ENCODE measurements around the gene GLO1.

DNA sequence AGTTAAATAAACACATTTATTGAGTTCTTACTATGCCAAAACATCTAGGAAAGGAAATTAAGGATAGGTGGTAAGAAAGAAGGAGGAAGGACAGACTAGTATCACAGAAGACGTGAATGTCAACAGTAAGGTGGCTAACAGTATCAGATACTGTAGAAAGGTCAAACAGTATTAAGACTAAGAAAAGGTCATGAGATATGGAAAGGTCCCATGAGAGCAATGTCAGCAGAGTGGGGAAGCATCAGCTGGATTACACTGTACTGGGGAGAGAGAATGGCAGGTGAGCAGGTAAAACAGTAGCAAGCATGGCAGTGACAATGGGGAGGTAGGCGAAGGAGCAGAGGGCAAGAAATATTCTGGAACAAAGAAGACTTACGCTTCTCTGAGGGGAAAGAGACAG, 18.0 kb downstream of the GLO1 start:
- TF ChIP-seq, protein P1, sequence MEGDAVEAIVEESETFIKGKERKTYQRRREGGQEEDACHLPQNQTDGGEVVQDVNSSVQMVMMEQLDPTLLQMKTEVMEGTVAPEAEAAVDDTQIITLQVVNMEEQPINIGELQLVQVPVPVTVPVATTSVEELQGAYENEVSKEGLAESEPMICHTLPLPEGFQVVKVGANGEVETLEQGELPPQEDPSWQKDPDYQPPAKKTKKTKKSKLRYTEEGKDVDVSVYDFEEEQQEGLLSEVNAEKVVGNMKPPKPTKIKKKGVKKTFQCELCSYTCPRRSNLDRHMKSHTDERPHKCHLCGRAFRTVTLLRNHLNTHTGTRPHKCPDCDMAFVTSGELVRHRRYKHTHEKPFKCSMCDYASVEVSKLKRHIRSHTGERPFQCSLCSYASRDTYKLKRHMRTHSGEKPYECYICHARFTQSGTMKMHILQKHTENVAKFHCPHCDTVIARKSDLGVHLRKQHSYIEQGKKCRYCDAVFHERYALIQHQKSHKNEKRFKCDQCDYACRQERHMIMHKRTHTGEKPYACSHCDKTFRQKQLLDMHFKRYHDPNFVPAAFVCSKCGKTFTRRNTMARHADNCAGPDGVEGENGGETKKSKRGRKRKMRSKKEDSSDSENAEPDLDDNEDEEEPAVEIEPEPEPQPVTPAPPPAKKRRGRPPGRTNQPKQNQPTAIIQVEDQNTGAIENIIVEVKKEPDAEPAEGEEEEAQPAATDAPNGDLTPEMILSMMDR (IDR thresholded peaks at IDR 0.05; ENCODE audit: low read length): no peak
- TF ChIP-seq EZH2phosphoT487 (IDR thresholded peaks at IDR 0.05; ENCODE audit: low read length): no peak
